Measurements from ENCODE around the gene CASKIN1.

The CASKIN1 gene

GRCh38 chr16:2238838-2239675, 42.7 kb upstream of the CASKIN1 start:
- TF ChIP-seq EZH2 (IDR thresholded peaks at IDR 0.05; ENCODE audit: borderline replicate concordance, low read depth, low read length, severe bottlenecking), result no peak
- no peak for TF ChIP-seq CTCF (IDR thresholded peaks at IDR 0.05; ENCODE audit: borderline replicate concordance, extremely low read depth, low read length, poor library complexity, severe bottlenecking)
- Histone ChIP-seq H3K9ac (ENCODE audit: low read depth, low read length) (no peak overlapping the region), H3K9me3 (ENCODE audit: insufficient read depth, low read length, severe bottlenecking) (no peaks in the 10 kb centered on the region), H3K27me3 (ENCODE audit: insufficient read depth, low read length, poor library complexity) (no peaks in the 10 kb centered on the region), H3K79me2 (ENCODE audit: insufficient read depth, low read length) (no peaks in the 10 kb centered on the region), H4K20me1 (ENCODE audit: insufficient read depth, low read length) (peaks cover 30% of the 10 kb centered on the region), H3K4me3 (ENCODE audit: low read depth in 1 of 2, low read length in 2 of 2) (no peak overlapping the region), H3K4me2 (ENCODE audit: insufficient read depth, low read length) (no peak overlapping the region), H2AFZ (ENCODE audit: low read depth, low read length) (no peak overlapping the region), H3K4me1 (ENCODE audit: insufficient read depth, low read length) (no peaks in the 10 kb centered on the region), H3K27ac (ENCODE audit: low read length) (no peak overlapping the region), H3K36me3 (ENCODE audit: insufficient read depth, low read length) (peaks cover 67% of the 10 kb centered on the region)
- DNase-seq, result no peak
- peak; percentile 12; the same call in 2 of the 3 replicates for ATAC-seq (ENCODE audit: insufficient read depth, low read depth)

- no peaks in the 10 kb centered on the region for H3K9me3 ChIP-seq (ENCODE audit: insufficient read depth, low read length, severe bottlenecking)
- H3K4me2 ChIP-seq (ENCODE audit: insufficient read depth, low read length), result no peak overlapping the region
- H4K20me1 ChIP-seq (ENCODE audit: insufficient read depth, low read length), result peaks cover 32% of the 10 kb centered on the region
- H3K4me1 ChIP-seq (ENCODE audit: insufficient read depth, low read length), result no peaks in the 10 kb centered on the region
- DNase-seq (no peak), ATAC-seq (ENCODE audit: insufficient read depth, low read depth) (peak; percentile 3; the same call in 1 of the 3 replicates)
- no peak overlapping the region for H3K4me3 ChIP-seq (ENCODE audit: low read depth in 1 of 2, low read length in 2 of 2)
- no peaks in the 10 kb centered on the region for H3K79me2 ChIP-seq (ENCODE audit: insufficient read depth, low read length)
- no peaks in the 10 kb centered on the region for H3K27me3 ChIP-seq (ENCODE audit: insufficient read depth, low read length, poor library complexity)
- no peak overlapping the region for H3K9ac ChIP-seq (ENCODE audit: low read depth, low read length)
- H3K36me3 ChIP-seq (ENCODE audit: insufficient read depth, low read length), result peaks cover 67% of the 10 kb centered on the region
- H2AFZ ChIP-seq (ENCODE audit: low read depth, low read length), result no peak overlapping the region
- TF ChIP-seq CTCF (IDR thresholded peaks at IDR 0.05; ENCODE audit: borderline replicate concordance, extremely low read depth, low read length, poor library complexity, severe bottlenecking), result no peak
- TF ChIP-seq EZH2 (IDR thresholded peaks at IDR 0.05; ENCODE audit: borderline replicate concordance, low read depth, low read length, severe bottlenecking), result no peak
- no peak overlapping the region for H3K27ac ChIP-seq (ENCODE audit: low read length)
Measured at GRCh38 chr16:2238150-2238837, 41.9 kb upstream of the CASKIN1 start.

- no peaks in the 10 kb centered on the region for H3K27me3 ChIP-seq (ENCODE audit: insufficient read depth, low read length, poor library complexity)
- H3K27ac ChIP-seq (ENCODE audit: low read length), result no peak overlapping the region
- DNase-seq (no peak), ATAC-seq (ENCODE audit: insufficient read depth, low read depth) (no peak)
- peaks cover 33% of the 10 kb centered on the region for H4K20me1 ChIP-seq (ENCODE audit: insufficient read depth, low read length)
- H3K4me3 ChIP-seq (ENCODE audit: low read depth in 1 of 2, low read length in 2 of 2), result no peak overlapping the region
- no peak for TF ChIP-seq EZH2 (IDR thresholded peaks at IDR 0.05; ENCODE audit: borderline replicate concordance, low read depth, low read length, severe bottlenecking)
- TF ChIP-seq CTCF (IDR thresholded peaks at IDR 0.05; ENCODE audit: borderline replicate concordance, extremely low read depth, low read length, poor library complexity, severe bottlenecking), result no peak
- H2AFZ ChIP-seq (ENCODE audit: low read depth, low read length), result no peak overlapping the region
- H3K9ac ChIP-seq (ENCODE audit: low read depth, low read length), result no peak overlapping the region
- H3K9me3 ChIP-seq (ENCODE audit: insufficient read depth, low read length, severe bottlenecking), result no peaks in the 10 kb centered on the region
- no peaks in the 10 kb centered on the region for H3K79me2 ChIP-seq (ENCODE audit: insufficient read depth, low read length)
- H3K4me2 ChIP-seq (ENCODE audit: insufficient read depth, low read length), result no peak overlapping the region
- H3K36me3 ChIP-seq (ENCODE audit: insufficient read depth, low read length), result peaks cover 67% of the 10 kb centered on the region
- H3K4me1 ChIP-seq (ENCODE audit: insufficient read depth, low read length), result no peaks in the 10 kb centered on the region
Measured at GRCh38 chr16:2237493-2238149, 41.2 kb upstream of the CASKIN1 start.

Data from DND-41 (cell line).